NCI-H2029 treated with DMSO at 0.1 percent for 48 hours (cell line): ENCODE measurements around the gene FBXO44.

ENCODE experiments used
- DNase-seq: peaks from one replicate; lab custom pipeline; 2025; lab: John Stamatoyannopoulos, UW

FBXO44 gene

DNA sequence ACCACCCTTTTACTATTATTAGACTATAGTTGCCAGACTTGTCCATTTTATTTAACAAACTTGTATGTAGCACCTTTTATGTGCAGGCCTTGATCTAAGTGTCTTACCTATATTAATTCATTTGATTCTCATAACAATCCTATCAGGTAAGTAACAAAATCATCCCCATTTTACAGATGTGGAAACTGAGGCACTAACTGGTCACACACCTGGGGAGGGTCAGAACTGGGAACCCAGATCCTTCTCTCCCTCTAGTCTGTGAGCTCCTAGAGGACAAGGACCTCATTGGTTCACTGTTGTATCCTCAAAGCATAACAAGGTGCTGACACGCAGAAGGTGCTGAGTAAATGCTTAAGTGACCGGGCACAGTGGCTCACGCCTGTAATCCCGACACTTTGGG, 15.3 kb upstream of the FBXO44 start:
- no peak for DNase-seq

DNA sequence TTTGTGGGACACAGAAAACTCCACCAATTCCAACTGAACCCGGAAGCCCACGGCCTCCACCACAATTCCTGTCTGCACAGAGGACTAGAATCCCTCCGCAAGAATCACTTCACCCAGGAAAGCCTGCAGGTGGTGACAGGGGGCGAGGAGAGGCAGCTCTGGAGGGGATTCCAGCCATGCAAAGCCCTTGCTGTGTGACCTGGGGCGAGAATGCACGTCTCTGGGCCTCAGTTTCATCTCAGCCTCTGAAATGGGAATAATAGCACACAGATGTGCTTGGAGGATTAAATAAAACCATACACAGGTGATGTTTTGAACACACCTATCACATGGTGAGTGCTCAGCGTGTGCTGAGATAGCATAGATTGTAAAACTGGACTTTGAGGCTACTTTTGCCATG, 14.6 kb upstream of the FBXO44 start:
- no peak for DNase-seq

DNA sequence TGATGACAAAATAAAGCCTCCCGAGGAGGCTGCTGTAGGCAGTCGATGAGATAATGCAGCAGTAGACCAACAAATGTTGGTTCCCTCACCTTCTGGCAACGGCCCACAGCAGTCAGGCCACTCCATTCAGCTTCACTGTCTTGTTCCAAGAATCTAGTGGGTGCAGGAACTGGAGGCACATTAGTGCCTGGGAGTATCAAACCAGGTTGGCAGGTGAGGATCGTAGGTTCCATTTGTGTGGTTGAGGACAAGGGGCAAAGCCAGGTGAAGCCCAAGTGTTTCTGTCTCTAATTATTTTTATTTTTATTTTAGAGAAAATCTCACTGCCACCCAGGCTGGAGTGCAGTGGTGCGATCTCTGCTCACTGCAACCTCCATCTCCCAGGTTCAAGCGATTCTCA, 13.7 kb upstream of the FBXO44 start:
- no peak for DNase-seq

DNA sequence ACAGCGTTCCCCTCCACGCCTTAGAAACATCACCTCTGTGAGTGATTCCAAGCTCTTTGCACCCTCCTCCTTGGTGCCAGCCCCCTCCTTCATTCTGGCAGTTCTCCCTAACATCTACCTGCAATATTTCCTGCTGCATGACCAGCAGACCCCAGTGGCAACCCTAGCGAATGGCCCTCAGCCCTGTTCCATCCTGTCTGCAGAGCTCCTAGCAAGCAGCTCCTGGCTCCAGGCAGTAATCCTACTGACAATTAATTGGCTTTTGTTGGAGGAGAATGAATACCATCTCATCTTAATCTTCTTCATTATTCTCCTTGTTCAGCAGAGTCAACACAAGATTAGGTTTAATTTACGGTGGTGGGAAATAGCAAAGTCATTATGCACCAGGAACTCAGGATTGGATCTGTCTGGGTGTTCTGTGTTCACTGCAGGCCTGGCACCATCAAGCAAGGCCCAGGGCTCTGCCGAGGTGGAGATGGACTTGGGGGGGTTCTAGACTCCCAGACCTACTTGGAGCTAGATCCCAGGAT, 12.8 kb upstream of the FBXO44 start:
- DNase-seq: no peak

DNA sequence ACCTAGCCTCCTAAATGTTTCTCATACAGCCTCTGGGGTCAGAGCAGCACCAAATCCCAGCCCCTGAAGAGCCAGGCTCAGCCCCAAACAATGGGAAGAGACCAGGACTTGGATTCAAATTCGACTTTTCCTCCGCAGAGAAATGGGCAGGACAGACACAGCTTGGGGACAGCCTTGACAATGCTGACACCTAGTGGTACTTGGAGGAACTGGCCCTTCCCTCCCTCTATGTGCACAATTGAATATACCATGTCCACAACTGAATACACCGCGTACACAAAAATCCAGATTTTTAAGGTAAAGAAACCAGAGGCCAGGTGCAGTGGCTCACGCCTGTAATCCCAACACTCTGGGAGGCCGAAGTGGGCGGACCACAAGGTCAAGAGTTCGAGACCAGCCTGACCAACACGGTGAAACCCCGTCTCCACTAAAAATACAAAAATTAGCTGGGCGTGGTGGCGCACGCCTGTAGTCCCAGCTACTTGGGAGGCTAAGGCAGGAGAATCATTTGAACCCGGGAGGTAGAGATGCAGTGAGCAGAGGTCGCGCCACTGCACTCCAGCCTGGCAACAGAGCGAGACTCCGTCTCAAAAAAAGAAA, 12.2 kb upstream of the FBXO44 start:
- DNase-seq: peak; percentile 49

DNA sequence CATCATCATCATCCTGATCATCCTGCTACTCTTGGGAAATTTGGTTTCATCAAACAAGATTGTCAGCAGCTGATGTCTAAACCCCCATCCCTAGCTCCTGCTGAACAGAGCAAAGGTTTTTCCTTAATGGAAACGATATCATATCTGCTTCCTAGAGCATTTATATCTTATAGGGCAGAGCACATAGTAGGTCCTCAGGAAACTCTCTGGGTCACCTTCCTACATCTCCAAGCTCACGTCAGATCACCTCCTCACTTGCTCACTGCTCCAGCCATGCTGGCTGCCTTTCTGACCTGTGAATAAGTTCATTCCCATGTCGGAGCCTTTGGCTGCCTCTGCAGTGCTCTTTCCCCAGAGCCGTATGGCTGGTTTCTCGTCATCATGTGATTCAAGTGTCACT, 10.9 kb upstream of the FBXO44 start:
- DNase-seq: no peak

DNA sequence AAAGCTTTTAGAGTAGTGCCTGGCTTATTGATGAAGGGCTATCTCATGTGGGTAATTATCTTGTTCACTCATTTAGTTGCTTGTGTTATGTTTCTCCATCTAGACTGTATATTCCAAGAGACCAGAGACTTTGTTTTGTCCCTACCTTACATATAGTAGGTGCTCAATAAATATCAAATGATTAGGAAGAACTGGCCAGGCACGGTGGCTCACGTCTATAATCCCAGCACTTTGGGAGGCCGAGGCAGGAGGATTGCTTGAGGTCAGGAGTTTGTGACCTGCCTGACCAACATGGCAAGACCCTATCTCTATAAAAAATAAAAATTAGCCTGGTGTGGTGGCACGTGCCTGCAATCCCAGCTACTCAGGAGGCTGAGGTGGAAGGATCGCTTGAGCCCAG, 9.4 kb upstream of the FBXO44 start:
- no peak for DNase-seq

DNA sequence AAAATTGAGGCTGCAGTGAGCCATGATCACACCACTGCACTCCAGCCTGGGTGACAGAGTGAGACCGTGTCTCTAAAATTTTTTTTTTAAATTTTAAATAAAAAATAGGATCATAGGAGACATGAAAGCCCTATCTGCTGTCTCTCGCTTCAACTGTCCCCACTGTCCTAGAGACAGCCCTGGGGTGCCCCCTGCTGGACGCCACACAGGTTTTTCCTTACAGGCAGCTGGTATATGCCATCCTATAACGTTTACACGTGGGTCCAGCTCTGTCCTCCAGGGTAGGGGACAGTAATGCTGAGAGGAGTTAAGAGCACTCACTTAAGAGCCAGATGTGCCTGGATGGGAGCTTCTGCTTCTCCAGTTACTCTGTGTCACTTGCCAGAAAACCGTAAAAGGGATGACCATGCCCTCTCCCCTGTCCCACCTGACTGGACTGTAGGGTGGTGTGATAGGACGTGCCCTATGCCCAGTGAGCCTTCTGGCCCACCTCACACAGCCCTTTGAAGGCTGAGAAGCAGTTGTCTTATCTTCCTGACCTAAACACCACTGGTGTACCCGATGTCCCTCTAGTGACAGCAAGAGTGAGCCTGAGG, 8.9 kb upstream of the FBXO44 start:
- DNase-seq: peak; percentile 32

DNA sequence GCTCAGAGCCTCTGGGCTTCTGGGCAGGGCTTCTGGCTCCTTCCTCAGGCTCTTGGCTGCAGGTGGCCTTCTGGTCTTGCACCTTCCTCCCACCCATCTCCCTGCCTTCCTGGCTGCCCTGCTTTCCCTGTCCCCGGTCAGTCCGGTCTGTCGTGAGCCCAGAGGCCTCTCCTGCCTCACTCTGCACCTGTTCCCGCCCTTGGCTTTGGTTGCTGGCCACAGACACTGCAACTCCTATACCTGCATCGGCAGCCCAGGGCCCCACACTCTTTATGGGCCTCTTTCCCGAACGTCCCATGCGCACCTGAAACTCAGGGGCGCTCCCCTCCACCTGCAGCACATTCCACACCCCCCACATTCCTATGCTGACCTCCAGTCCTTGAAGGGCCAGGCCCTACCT, 8.4 kb upstream of the FBXO44 start:
- no peak for DNase-seq

DNA sequence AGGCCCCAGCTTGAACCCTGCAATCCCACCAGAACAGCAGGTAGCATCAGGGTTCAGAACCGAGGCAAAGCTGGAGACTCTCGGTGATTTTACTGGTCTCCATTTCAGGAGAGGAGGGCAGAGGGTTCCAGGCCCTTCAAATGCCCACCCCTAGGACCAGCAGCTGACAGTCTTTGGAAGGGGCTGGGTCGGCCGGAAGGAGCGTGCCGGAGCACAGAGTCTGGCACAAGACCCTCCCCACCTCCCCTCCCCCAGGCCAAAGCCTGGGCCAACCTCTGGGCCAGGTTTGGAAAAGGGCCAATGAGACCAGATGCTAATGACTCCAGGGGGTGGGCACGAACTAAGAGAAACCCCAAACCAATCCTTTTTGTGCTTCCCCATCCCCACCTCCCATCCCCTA, 7.3 kb upstream of the FBXO44 start:
- no peak for DNase-seq

DNA sequence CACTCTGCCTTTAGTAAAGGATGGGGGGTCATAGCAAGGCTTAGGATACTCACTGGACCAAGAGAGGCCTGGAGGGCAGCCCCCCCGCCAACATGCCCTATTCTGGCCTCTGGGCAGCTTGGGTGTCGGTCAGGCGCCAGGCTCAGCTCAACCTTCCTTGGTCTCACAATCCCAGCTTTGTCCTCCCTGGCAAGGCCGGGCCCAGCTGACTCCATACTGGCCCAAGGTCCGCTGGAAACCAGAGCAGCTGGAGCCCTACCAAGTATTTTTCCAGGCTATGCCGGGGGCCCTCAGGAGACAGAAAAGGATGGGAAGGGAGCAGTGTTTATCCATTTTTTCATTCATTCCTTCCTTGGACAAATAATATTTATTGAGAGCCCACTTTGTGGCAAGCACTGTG, 6.6 kb upstream of the FBXO44 start:
- DNase-seq: no peak

DNA sequence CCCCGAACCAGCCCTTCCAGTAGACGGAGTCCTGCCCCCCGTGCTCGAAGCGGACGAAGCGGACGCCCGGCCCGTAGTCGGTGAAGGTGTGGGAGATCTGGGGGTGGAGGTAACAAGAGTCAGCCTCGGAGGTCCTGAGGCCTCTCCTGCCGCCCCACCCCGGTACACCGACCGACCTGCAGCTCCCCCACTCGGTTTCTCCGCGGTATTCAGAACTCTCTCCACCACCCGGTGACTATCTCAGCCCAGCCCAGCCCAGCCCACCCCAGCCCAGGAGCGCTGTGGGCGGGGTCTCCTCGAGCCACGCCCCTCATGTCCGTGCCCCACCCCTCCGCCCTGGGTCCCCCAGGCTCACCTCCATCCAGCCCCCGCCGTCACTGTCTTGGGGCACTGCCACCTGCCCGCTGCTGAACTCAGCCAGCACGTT, 5.9 kb upstream of the FBXO44 start:
- DNase-seq: no peak

DNA sequence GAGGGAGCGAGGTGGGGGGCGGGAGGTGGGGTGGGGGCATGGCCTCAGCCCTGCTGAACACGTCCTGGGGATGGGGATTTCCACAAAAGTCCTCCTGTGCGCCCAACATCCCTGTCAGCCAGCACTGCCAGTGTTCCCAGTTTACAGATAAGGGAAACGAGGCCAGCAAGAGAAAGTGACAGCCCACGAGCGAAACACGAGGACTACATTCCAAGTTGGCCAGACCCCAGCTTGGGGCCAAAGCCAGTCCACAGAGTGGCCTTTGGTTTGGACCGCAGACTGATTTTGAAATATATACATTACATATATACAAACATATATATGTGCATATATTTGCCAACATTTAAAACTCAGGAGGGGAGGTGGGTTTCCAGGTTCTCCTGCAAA, 5.4 kb upstream of the FBXO44 start:
- DNase-seq: no peak

DNA sequence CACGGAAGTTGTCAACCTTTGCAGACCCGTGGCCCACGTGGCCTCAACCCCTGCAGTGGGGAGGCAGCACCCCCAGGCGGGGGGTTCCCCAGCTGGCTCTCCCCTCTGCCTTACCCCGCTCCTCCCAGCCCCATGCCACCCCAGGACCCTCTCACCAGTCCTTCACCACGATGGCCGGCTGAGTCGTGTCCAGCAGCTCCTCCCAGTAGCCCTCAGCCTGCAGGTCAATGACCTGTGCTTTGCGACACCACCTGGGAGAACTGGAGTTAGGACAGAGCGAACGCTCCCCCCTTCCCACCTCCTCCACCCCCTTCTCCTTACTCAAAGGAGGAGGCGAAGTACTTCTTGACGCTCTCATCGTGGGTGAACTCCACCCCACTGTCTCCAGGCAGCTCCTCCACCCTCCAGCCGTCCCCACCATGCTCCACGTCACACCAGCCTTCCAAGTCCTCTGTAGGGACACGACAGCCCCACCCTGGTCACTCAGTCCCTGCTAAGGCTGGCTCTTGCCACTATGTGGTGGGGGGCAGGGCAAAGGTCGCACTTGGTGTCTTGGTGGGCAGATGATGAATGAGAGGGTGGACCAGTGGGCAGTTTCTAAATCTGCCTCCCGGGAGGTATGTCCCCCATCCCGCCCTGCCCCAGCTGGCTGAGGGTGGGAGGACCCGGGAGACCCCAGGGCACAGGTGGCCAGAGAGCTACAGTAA, 4.9 kb upstream of the FBXO44 start:
- DNase-seq: no peak

DNA sequence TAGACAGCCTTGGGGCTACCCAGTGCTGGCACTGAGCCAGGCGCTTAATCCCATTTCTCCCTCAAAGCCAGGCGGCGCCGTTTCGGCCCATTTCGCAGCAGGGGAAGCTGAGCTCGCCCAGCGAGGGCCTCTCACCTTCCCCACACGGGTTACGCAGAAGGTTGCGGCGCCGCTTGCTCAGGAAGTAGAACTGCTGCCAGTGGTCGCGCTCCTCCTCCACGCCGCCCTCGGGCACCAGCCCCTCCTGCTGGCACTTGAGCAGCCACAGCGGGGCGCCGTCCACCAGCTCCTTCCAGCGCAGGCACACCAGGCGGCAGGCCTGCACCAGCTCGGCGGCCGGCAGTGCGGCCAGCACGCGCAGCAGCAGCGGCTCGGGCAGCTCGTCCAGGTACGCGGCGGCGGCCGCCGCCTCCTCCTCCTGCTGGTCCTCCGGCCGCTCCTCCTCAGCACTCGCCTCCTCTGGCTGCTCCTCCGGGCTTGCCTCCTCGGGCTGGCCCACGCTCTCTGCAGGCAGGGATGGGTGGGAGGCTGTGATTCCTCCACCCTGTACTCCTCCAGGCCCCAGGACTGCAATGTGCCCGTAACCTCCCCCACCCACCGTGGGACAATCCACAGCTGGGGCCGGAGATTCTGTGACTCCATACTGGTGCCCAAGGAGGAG, 4.2 kb upstream of the FBXO44 start:
- peak; percentile 21 for DNase-seq

DNA sequence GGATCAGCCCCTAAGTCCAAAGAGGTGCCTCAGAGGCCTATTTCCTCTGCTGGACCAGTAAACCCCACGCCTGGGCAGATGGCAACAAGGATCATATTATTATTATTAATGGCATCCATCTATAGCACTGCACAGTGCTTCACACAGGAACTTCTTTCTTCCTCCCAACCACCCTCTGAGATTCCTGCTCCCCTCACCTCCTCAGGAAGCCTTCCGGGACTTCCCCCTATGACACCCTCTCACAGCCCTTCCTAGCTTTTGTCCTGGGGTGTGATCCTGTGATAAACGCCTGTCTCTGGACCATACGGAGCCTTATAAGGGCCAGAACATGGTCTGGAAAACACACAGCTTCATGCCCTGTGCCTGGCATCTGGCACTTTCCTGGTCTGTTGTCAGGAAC, 3.7 kb upstream of the FBXO44 start:
- no peak for DNase-seq

DNA sequence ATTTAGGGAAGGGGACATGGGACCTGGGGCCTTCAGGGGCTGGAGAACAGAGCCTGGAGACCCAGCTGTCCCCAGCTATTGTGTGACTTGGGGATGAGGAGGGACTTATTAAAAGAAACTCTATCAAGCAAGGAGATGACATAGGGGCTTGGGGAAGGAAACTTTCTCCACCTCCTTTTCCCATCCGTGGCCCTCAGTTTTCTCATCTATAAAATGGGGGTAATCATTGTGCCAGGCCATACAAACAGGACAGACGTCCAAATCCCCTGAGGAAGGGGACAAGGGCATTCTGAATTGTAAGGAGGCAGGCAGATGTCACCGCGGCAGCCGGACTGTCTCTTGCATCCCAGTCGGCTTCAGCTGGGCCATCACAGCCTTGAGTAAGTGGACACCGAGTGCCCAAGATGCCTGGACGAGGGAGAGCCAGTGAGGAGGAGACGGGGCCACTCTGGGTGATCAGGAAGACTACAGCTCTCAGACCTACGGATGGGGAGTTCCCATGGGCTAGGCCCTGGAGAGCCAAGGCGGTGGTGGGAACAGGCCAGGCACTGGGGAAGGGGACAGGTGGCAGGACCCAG, 2.4 kb upstream of the FBXO44 start:
- no peak for DNase-seq

DNA sequence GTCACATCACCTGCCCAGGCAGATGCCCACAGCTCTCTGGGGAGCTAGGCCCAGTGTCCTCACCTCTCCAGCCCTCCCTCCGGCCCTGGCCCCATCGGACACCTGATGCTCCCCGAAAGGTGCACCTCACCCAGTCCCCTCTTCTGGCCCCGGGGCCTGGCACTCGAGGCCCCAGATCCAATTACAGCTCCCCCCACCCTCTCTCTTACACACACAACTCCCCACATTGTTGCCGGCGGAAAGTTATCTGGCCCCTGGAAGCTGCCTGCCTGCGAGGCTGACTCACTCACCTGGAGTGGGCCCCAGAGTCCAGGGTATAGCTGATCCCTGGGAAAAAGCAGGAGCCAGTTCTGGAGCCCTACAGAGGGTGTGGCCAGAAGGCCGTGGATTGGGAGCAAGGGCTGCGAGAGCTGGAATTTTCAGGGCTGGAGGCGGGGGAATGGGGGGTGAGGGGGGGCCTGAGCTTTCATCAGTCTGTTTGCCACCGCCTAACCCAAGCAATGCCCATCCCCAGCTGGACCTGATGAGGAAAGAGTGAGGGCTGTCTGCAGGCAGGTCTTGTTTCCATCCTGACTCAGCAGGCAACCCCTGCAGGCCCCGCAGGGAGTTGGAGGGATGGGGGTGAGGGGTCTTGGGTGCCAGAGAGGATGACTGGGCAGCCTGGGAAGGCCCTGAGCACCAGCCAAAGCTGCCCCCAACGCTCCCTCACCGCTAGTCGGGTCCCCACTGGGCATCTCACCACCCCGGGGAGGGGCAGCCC, 1.4 kb upstream of the FBXO44 start:
- no peak for DNase-seq

DNA sequence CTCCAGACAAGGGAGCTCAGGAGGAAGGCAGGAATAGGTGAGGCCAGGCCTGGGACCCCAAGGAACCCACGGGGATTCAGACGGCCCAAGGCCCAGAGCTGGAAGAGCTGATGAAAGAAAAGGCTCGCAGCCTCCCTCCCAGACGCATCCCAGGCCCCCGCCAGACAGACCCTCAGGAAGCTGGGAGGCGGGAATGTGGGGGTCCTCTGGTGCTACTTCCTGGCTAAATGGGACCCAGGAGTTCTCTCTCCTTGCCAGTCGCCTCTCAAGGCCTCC, 878 bp upstream of the FBXO44 start:
- no peak for DNase-seq

DNA sequence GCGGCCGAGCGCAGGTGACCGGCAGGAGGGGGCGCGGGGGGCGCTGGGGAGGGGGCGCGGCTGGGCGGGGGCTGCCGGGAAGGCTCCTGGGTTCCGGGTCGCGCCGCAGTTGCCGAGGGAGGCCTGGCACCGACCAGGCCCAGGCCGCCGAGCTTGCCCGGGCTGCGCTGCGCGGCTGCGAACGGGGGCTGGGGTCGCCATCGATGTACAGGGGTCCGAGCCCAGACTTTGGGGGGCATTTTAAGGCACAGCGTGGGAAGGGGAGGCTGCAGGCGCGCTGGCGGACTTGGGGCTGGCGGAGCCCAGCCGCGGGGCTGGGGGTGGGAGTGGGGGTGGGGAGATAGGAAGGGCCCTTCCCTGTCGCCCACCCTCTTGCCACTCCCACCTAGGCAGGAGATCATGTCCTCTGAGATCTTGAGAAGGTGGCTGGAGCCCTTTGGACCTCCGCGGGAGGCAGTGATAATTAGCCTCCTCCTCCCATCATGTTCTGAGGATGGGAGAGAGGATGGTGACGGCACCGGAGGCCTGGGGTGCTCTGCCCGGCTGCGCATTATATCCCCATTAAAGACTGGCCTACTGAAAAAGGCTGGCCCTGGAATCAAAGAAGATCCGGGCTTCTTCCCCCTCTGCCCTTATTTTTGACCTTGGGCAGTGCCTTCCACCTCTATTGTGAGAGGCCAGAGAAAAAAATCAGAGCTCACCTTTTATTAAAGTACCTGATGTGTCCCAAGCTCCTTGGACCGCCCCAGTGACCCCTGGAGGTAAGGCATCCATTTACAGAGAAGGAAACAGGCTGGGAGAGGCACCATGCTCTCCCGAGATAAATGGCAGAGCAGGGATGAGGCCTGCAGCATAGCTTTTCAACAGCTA, 497 bp downstream of the FBXO44 start:
- DNase-seq: no peak

DNA sequence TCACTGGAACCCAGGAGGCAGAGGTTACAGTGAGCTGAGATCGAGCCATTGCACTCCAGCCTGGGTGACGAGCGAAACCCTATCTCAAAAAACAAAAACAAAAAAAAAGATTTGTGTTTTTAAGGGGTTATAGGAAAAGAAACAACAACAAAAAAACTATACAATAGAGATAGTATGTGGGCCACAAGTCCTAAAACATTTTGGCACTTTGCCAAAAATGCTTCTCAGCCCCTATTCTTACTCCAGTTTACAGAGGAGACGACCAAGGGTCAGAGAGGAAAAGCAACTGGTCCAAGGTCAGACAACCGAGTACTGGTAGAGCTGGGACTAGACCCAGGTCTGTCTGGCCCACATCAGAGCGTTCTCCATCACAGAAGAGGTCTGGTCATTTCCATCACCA, 3.0 kb downstream of the FBXO44 start:
- no peak for DNase-seq
